Activated T-helper 2 cell treated with anti-CD3 and anti-CD28 coated beads, Interferon-gamma antibody, Interleukin-2, Interleukin-4, amounts not matched to agents 10 μg/mL and 5 μg/mL and 100 μg/mL, durations not matched to agents 14 hours and 24 hours and 36 hours (primary cell): ENCODE data around the gene HOXB5. TPM values are rescaled to one million over a fixed set of nuclear protein-coding genes. Genes with fewer than 3 reads are reported as not detected.

Experiments
- DNase-seq: peaks from one replicate; pipeline ENCODE4 v3.0.0; 2021; ENCODE audit warnings: low spot score
- H3K27ac Mint-ChIP-seq: one replicate; pipeline ENCODE4 v1.8.0; 2021; ENCODE audit warnings: mixed read lengths
- H3K27me3 Mint-ChIP-seq: one replicate; pipeline ENCODE4 v1.8.0; 2021; ENCODE audit warnings: low read depth, mixed read lengths
- H3K36me3 Mint-ChIP-seq: one replicate; pipeline ENCODE4 v1.8.0; 2021; ENCODE audit warnings: low read depth, mixed read lengths
- H3K4me1 Mint-ChIP-seq: one replicate; pipeline ENCODE4 v1.8.0; 2021; ENCODE audit warnings: low read depth, mixed read lengths
- H3K4me3 Mint-ChIP-seq: one replicate; pipeline ENCODE4 v1.8.0; 2021; ENCODE audit warnings: low read depth, mild to moderate bottlenecking, moderate library complexity, mixed read lengths
- H3K9me3 Mint-ChIP-seq: one replicate; pipeline ENCODE4 v1.8.0; 2021; ENCODE audit warnings: mixed read lengths
- intact Hi-C: fragments of 100-400 bp; cut with micrococcal nuclease; formaldehyde crosslinking; loops from one replicate; pipeline ENCODE4 v1.15.1; 2023
- total RNA-seq: library from RNA; stranded (reverse); gene quantifications from 2 replicates; pipeline ENCODE4 v1.2.3, GENCODE V29; 2022

HOXB5 gene
- total RNA-seq, 1 donor from 2014 or later, result not detected

DNA sequence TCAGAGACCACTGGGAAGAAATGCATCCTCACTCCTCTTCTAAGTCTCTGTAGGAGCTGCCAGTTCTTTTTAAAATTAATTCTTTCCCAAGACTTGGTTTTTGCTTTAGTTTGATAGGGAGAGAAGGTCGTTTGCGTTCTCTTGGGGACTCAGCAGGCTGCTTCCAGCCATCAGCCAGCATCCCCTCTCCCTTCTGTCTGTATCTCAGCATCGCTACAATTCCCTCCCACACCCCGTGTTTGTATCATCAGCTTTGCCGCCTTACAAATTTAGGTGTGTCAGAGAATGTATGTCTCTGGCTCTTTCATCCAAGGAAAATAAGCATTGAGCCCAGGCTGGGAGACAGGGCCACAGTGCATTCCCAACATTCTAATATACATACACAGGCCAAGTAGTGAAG is 5.8 kb upstream of the HOXB5 start:
- H3K27ac Mint-ChIP-seq, result no peak overlapping the region
- intact Hi-C loops, result no loop called here
- no peaks in the 10 kb centered on the region for H3K9me3 Mint-ChIP-seq
- H3K27me3 Mint-ChIP-seq, result peaks cover 95% of the 10 kb centered on the region
- H3K36me3 Mint-ChIP-seq, result peaks cover 3% of the 10 kb centered on the region
- H3K4me3 Mint-ChIP-seq, result no peak overlapping the region
- DNase-seq, result no peak
- H3K4me1 Mint-ChIP-seq, result peaks cover 29% of the 10 kb centered on the region

DNA sequence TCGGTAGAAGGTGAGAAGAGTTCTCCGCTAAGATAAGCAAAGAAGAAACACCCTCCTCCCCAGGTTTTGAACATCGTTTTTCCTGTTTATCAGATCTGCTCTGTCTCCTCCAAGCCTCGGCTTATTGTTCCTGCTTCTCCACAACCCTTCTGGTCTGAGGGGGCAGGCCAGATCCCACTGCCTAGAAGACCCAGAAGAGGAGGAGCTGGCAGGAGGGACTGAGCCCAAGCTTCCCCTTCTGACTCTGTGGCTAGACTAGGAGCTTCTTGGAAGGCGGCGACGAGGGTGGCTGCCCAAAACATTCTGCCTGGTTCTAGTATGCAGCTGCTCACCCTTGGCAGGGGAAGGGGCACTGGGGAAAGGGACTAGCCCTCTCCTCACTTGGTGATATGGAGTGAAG is 5.2 kb upstream of the HOXB5 start:
- intact Hi-C loops, result loop anchor here (1.0 kb wide), 1 partner anchor 15 kb away; no protein-coding TSS in a partner anchor
- DNase-seq, result no peak
- Mint-ChIP-seq H3K36me3 (peaks cover 3% of the 10 kb centered on the region), H3K9me3 (no peaks in the 10 kb centered on the region), H3K4me3 (no peak overlapping the region), H3K4me1 (peaks cover 33% of the 10 kb centered on the region), H3K27me3 (peaks cover 94% of the 10 kb centered on the region), H3K27ac (no peak overlapping the region)

DNA sequence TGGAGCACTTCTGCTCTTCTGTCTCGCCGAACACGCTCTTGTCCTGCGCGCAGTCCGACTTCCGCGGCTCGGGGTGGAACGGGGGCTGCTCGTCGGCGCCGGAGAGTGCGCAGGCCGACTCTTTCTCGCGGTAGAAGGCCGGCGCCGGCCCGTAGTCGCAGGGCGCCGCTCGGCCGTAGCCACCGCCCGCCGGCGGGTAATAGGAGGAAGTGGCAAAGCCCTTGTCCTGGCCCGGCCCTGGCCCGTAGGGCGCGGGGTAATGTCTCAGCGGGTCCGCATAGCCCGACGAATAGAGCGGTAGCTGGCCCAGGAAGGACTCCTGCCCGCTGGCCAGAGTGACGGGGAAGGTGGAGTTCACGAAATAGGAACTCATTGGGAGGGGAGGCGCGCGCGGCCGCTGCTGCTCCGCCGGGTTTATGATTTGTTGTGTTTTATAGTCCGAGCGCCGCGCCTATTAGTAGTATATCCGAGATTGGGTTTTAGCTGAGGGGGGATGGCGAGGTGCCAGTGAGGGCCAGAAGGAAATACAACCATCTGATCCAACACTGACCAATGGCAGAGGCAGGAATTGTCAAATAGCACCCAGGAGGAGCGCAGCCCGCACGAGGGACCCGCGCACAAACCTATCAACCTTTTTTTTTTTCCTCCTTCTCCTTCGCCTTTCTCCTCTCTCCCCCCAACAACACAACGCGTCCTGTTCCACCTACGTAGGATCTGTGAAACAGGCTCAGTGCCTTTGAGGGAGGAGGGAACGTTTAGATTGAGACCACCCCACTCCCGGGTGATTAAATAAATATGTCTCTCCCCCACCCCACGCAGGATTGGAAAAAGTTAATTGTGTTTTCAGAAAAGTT is 4.4 kb upstream of the HOXB5 start:
- peaks cover 3% of the 10 kb centered on the region for H3K36me3 Mint-ChIP-seq
- no peaks in the 10 kb centered on the region for H3K9me3 Mint-ChIP-seq
- no peak overlapping the region for H3K27ac Mint-ChIP-seq
- peaks cover 94% of the 10 kb centered on the region for H3K27me3 Mint-ChIP-seq
- DNase-seq, result no peak
- intact Hi-C loops, result loop anchor here (1.0 kb wide), 2 partner anchors 15 to 20 kb away; no protein-coding TSS in a partner anchor
- peaks cover 40% of the 10 kb centered on the region for H3K4me1 Mint-ChIP-seq
- peak overlapping the region; percentile 80 for H3K4me3 Mint-ChIP-seq

DNA sequence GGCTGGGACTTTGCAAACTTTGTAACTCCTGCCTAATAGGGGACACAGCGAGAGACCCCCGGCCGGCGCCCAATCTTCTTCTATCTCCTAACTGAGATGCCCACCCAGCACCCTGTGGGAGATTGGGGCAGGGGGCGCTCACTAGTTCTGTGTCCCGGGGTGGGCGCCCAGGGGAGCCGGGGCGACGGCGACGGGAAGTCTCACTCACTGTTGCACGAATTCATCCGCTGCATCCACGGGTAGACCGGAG is 3.9 kb upstream of the HOXB5 start:
- Mint-ChIP-seq H3K4me3 (peak overlapping the region; percentile 80), H3K27me3 (peaks cover 94% of the 10 kb centered on the region), H3K9me3 (no peaks in the 10 kb centered on the region), H3K27ac (no peak overlapping the region), H3K36me3 (peaks cover 3% of the 10 kb centered on the region), H3K4me1 (peaks cover 44% of the 10 kb centered on the region)
- DNase-seq, result no peak
- intact Hi-C loops, result loop anchor here (1.0 kb wide), 1 partner anchor 21 kb away; no protein-coding TSS in a partner anchor

DNA sequence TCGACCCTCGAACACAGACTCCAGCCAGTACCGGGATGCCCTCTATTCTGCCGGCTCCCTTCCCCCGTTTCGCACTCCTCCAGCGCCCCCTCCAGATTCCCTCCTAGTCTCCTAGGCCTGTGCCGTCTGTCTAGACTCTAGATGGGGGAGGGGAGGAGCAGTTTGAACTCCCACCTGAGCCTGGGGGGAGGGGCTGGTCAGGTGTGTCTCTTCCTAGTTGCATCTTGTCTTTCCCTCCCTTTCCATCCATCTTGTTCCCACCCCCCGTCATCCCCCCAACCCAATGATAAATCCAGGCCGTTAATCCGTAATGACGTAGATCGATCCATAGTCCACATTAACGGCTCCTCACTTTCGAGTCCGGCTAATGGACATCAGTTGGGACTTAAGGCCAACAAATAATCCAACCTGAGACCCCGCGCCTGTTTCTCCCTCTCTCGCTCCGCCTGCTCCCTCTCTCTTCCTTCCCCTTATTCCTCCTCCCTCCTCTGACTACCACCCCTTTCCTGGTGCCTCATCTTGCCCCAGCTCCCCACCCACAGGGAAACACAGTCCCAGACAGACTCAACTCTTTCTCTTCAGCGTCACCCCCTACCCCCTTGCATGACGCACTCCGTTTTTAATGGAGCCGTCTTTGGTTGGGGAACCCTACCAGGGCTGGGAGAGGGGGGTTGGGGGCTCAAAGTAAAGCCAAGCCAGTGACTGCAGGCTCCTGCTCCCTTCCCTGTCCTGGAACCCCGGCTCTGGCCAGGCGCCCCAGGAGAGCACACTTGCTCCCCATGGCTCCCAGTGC is 3.4 kb upstream of the HOXB5 start:
- intact Hi-C loops, result loop anchor here (1.0 kb wide), 1 partner anchor 21 kb away; no protein-coding TSS in a partner anchor
- peak overlapping the region; percentile 60 for H3K27ac Mint-ChIP-seq
- peaks cover 43% of the 10 kb centered on the region for H3K4me1 Mint-ChIP-seq
- peaks cover 90% of the 10 kb centered on the region for H3K27me3 Mint-ChIP-seq
- no peak for DNase-seq
- no peaks in the 10 kb centered on the region for H3K9me3 Mint-ChIP-seq
- H3K36me3 Mint-ChIP-seq, result peaks cover 3% of the 10 kb centered on the region
- H3K4me3 Mint-ChIP-seq, result peak overlapping the region; percentile 80

DNA sequence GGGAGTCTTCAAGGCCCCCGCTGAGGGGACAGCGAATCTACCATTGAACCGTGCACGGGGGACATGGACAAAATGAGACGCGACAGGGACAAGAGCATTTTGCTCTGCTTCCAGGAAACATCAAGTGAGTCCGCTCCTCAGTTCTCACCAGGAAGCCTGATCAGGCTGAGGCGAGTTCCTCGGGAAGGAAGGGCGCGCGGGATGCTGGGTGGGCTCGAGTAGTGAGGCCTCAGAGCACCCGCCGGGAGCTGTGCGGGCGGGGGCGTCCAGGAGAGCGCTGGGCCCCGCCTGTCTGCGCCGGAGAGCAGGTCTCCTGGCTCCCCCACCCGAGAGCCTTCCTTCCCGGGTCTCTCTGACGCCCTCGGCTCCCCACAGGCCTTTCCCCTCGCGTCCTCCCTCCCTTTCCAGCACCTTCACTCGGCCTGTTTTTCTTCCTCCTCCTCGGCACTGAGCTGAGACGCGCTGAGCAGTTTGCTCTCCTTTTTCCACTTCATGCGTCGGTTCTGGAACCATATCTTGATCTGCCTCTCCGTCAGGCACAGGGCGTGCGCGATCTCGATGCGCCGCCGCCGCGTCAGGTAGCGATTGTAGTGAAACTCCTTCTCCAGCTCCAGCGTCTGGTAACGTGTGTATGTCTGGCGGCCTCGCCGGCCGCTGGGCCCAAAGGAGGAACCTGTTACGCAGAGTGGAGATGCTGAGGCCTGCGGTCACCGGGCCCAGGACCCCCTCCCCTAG is 2.6 kb upstream of the HOXB5 start:
- intact Hi-C loops, result no loop called here
- H3K27me3 Mint-ChIP-seq, result peaks cover 90% of the 10 kb centered on the region
- H3K36me3 Mint-ChIP-seq, result peaks cover 3% of the 10 kb centered on the region
- peak overlapping the region; percentile 80 for H3K4me3 Mint-ChIP-seq
- peak overlapping the region; percentile 60 for H3K27ac Mint-ChIP-seq
- no peak for DNase-seq
- H3K4me1 Mint-ChIP-seq, result peaks cover 41% of the 10 kb centered on the region
- no peaks in the 10 kb centered on the region for H3K9me3 Mint-ChIP-seq

DNA sequence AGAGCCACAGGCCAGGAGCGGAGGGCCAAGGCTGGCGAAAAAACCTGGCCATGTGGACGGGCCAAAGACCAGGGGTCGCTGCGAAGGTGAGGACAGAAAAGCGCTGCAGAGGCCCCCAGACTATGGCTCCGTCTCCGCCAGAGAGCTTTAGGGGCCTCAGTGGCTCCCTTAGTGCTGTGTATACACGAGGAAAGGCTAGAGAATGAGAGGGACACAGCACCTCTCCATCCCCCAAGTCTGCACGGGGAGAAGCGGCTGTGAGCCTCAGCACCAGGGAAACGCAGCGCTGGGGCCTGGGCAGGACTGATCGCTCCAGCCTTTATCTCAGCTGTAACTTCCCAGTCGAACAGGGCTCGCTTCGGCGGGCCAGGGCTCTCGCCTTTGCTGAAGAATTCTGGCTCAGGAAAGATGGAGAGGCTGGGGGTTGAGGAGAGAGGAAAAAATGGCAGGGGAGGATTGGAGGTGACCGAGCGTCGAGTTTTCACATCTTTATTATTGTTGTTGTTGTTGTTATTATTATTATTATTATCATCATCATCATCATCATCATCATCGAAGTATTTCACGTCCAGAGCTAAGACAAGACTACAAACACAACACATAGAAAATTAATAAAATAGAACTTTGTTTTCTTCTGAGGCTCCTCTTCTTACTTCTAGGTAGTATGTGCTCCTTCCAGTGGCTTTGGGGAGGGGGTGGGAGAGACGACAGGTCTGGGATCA is 1.9 kb upstream of the HOXB5 start:
- H3K4me3 Mint-ChIP-seq, result peak overlapping the region; percentile 43
- peaks cover 3% of the 10 kb centered on the region for H3K36me3 Mint-ChIP-seq
- no peak overlapping the region for H3K27ac Mint-ChIP-seq
- peaks cover 88% of the 10 kb centered on the region for H3K27me3 Mint-ChIP-seq
- no peaks in the 10 kb centered on the region for H3K9me3 Mint-ChIP-seq
- H3K4me1 Mint-ChIP-seq, result peaks cover 41% of the 10 kb centered on the region
- intact Hi-C loops, result no loop called here
- no peak for DNase-seq

DNA sequence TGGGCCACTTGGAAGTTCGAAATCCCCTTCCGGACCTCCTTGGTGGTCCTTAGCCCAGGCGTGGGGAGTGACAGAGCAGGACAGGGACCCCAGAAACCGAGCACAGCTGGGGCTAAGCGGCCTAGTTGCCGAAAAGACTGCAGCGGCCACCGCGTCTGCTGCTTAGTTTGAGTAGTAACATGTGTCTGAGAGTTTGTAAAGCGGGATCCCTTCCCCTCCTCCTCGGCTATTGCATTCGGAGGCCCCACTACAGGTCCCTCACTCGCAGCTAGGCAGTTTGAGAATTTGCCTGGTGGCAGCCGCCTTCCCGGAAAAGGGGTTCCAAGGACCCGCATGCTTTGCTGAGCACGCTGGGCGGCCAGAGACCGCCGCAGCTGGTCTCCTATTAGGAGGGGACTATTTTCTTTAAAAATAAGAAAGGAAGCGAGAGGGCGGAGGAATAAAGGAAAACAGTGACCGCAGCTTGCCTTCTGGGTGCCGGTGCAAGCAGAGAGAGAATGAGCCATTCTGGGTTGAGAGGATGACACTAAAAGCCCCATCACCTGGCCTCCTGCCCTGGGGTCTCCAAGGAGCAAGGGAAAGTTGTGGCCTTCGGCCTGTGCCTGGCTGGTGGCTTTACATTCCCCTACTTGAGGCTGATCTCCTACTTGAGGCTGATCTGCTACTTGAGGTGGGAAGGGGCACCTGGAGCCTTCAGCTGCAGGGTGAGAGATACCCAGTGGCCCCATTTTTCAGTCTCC is 1.1 kb upstream of the HOXB5 start:
- intact Hi-C loops, result loop anchor here (1.0 kb wide), 1 partner anchor 258 kb away; no protein-coding TSS in a partner anchor
- Mint-ChIP-seq H3K4me3 (peak overlapping the region; percentile 43), H3K9me3 (no peaks in the 10 kb centered on the region), H3K36me3 (peaks cover 3% of the 10 kb centered on the region), H3K4me1 (peaks cover 42% of the 10 kb centered on the region), H3K27ac (no peak overlapping the region), H3K27me3 (peaks cover 88% of the 10 kb centered on the region)
- no peak for DNase-seq

DNA sequence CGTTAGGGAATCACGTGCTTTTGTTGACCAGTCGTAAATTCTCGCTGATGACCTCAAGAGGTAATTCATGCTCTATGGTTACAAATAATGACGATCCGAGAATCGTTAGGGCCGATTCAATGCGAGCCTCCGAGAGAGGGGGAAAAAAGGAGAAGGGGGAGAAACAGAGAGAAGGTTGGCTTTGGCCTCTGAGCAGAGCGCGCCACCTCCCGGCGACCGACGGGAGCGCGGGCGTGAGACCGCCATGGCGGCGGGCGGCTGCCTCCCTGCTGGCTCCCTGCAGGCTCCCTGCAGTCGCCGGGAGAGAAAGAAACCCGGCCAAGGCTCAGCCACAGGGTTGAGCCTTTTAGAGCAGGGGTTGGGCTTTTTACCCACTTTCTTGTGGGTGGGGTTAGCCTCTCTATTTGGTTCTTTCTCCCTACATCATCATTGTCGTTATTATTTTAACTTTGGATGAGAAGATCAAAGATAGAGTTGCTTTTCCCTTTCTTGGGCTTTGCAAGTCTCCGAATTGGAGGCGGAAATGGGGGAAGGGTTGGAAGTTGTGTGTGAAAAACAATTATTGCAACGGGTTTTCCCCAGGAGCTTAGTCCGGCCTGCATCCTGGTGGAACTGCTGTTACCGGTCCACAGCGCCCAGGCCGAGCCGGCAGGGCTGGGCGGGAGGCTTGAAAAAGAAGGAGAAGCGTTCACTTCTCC is 410 bp upstream of the HOXB5 start:
- Mint-ChIP-seq H3K27ac (no peak overlapping the region), H3K4me3 (peak overlapping the region; percentile 76), H3K9me3 (no peaks in the 10 kb centered on the region), H3K4me1 (peaks cover 43% of the 10 kb centered on the region), H3K36me3 (peaks cover 3% of the 10 kb centered on the region), H3K27me3 (peaks cover 86% of the 10 kb centered on the region)
- intact Hi-C loops, result loop anchor here (1.0 kb wide), 1 partner anchor 258 kb away; no protein-coding TSS in a partner anchor
- DNase-seq, result peak; percentile 78

DNA sequence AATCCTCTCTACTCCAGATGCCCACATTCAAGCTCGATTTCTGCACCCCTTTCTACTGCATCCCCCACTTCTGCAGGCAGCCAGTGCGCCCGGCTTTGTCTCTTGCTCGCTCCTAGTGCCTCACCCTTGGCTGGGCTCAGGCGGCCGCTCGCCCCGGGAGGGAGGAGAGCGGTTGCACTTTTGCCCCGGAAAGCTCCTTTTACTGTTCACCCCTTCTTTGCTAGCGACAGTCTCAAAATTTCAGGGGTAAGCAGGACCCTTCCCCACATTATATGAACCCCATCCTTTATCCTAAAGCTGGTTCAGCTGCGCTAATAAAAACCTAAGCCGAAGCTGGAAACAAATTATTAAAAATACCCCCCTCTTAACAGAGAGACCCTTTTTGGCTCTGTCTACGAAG is 1.0 kb downstream of the HOXB5 start:
- Mint-ChIP-seq H3K9me3 (no peaks in the 10 kb centered on the region), H3K4me1 (peaks cover 39% of the 10 kb centered on the region), H3K27ac (no peak overlapping the region), H3K36me3 (peaks cover 3% of the 10 kb centered on the region), H3K4me3 (peak overlapping the region; percentile 76), H3K27me3 (peaks cover 85% of the 10 kb centered on the region)
- no peak for DNase-seq
- intact Hi-C loops, result no loop called here

DNA sequence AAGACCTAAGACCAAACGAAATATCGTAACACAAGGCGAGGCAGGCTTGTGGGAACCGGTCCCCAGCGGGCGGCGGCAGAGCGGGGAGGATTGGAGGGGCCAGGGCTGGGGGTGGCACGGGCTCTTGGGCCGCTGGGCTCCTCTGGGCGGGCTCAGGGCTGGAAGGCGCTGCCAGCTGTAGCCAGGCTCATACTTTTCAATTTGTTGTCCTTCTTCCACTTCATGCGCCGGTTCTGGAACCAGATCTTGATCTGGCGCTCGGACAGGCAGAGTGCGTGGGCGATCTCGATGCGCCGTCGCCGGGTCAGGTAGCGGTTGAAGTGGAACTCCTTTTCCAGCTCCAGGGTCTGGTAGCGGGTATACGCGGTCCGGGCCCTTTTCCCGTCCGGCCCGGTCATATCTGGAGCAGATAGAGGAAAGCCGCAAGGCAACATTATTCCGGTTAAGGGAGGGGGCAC is 1.5 kb downstream of the HOXB5 start:
- Mint-ChIP-seq H3K4me1 (peaks cover 40% of the 10 kb centered on the region), H3K27me3 (peaks cover 85% of the 10 kb centered on the region), H3K4me3 (no peak overlapping the region), H3K9me3 (no peaks in the 10 kb centered on the region), H3K36me3 (peaks cover 3% of the 10 kb centered on the region), H3K27ac (no peak overlapping the region)
- intact Hi-C loops, result no loop called here
- no peak for DNase-seq
